Mesothelial cell of epicardium (in vitro differentiated cells): Measurements from ENCODE around the gene ARHGEF7. TPM values are rescaled to one million over a fixed set of nuclear protein-coding genes. Genes with fewer than 3 reads are reported as not detected.

ENCODE experiments used
- DNase-seq, 2 experiments: peaks; one replicate each; pipeline ENCODE4 v3.0.0; 2021; ENCODE audit warnings: low spot score in 2 of 2; ENCODE audit not compliant: unreplicated experiment in 2 of 2
- H3K27ac Mint-ChIP-seq: 2 replicates; pipeline ENCODE4 v1.8.0; 2021; ENCODE audit warnings: mixed read lengths
- H3K27me3 Mint-ChIP-seq: 2 replicates; pipeline ENCODE4 v1.8.0; 2021; ENCODE audit warnings: low read depth, mixed read lengths
- H3K36me3 Mint-ChIP-seq: 2 replicates; pipeline ENCODE4 v1.8.0; 2021; ENCODE audit warnings: mixed read lengths
- H3K4me1 Mint-ChIP-seq: 2 replicates; pipeline ENCODE4 v1.8.0; 2021; ENCODE audit warnings: mixed read lengths
- H3K4me3 Mint-ChIP-seq: 2 replicates; pipeline ENCODE4 v1.8.0; 2021; ENCODE audit warnings: mild to moderate bottlenecking, moderate library complexity, mixed read lengths
- H3K9me3 Mint-ChIP-seq: 2 replicates; pipeline ENCODE4 v1.8.0; 2021; ENCODE audit warnings: mixed read lengths
- total RNA-seq: library from RNA; stranded (reverse); gene quantifications from 3 replicates; pipeline ENCODE4 v1.2.1, GENCODE V29; 2021
- TF ChIP-seq, protein P1 (sequence below): fragments of 200-600 bp; sonication (generic); IDR thresholded peaks from one replicate; pipeline ENCODE4 v1.5.0; 2021; ENCODE audit warnings: antibody characterized with exemption; ENCODE audit not compliant: unreplicated experiment

ARHGEF7 gene
- total RNA-seq, 1 donor from 2014 or later = 95.9 TPM

DNA sequence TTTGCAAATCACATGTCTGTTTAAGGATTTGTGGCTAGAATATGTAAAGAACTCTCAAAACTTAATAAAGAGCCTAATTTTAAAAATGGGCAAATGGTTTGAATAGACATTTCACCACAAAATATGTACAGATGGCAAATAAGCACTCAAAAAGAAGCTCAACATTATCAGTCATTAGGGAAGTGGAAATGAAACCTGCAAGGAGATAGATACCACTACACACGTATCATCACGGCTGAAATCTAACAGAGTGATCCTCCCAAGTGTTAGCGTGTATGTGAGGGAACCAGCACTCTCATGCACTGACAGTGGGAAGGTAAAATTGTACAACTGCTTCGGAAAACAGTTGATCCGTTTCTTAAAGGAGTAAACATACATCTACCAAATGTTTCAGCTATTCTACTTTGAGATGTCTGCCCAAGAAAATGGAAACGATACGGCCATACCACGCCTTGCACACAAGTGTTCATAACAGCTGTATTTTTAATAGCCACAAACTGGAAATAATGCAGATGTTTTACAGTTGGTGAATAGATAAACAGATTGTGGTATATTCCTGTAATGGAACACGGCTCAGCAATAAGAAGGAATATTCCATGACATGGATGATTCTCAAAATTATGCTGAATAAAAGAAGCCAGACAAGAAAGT is 14.5 kb downstream of the ARHGEF7 start:
- Mint-ChIP-seq H3K36me3 (no peaks in the 10 kb centered on the region), H3K27me3 (peaks cover 23% of the 10 kb centered on the region)

DNA sequence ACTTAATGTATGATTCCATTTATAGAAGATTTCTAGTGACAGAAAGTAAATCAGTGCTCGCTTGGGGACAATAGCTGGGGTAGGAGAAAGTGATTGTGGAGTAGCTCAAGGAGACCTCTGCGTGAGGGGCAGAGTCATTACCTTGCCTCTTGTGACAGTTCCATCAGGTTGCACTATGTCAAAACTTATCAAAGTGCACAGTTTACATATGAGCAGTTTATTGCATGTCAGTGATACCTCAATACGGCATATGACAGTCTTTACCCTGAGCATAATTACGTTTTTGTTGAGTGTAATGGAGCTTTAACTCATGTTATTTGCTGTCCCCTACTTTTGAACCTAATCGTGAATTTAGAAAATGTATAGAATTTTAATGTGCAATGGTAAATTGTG is 15.0 kb downstream of the ARHGEF7 start:
- H3K9me3 Mint-ChIP-seq = no peaks in the 10 kb centered on the region
- DNase-seq = no peak
- no peak overlapping the region for H3K4me3 Mint-ChIP-seq
- peaks cover 25% of the 10 kb centered on the region for H3K4me1 Mint-ChIP-seq
- H3K36me3 Mint-ChIP-seq = no peaks in the 10 kb centered on the region
- TF ChIP-seq, protein P1, sequence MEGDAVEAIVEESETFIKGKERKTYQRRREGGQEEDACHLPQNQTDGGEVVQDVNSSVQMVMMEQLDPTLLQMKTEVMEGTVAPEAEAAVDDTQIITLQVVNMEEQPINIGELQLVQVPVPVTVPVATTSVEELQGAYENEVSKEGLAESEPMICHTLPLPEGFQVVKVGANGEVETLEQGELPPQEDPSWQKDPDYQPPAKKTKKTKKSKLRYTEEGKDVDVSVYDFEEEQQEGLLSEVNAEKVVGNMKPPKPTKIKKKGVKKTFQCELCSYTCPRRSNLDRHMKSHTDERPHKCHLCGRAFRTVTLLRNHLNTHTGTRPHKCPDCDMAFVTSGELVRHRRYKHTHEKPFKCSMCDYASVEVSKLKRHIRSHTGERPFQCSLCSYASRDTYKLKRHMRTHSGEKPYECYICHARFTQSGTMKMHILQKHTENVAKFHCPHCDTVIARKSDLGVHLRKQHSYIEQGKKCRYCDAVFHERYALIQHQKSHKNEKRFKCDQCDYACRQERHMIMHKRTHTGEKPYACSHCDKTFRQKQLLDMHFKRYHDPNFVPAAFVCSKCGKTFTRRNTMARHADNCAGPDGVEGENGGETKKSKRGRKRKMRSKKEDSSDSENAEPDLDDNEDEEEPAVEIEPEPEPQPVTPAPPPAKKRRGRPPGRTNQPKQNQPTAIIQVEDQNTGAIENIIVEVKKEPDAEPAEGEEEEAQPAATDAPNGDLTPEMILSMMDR = no peak
- no peak overlapping the region for H3K27ac Mint-ChIP-seq
- peaks cover 21% of the 10 kb centered on the region for H3K27me3 Mint-ChIP-seq

More for the DNA sequence above, 14.5 kb downstream of the ARHGEF7 start:
- H3K4me3 Mint-ChIP-seq = no peak overlapping the region
- TF ChIP-seq, protein P1 = no peak
- H3K4me1 Mint-ChIP-seq = peaks cover 25% of the 10 kb centered on the region
- DNase-seq = no peak
- no peaks in the 10 kb centered on the region for H3K9me3 Mint-ChIP-seq
- no peak overlapping the region for H3K27ac Mint-ChIP-seq

DNA sequence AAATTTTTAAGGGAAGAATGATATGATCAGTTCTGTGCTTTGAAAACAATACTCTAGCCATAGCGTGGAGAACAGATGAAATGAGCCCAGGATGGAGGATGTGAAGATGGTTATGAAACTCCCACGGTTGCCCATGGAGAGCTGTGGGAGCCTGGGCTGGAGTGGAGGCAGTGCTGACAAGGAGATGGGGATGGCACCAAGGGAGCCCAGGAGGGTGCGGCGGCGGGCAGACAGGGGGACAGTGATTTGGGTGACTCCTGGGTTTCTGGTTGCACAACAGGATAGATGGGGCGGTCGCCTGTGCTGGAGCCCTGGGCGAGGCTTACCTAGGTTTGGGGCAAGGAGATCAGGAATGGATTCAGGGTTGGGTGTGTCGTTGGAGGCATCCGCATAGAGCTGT is 15.9 kb downstream of the ARHGEF7 start:
- DNase-seq = no peak
- no peaks in the 10 kb centered on the region for H3K9me3 Mint-ChIP-seq
- peaks cover 25% of the 10 kb centered on the region for H3K4me1 Mint-ChIP-seq
- H3K27me3 Mint-ChIP-seq = peaks cover 25% of the 10 kb centered on the region
- TF ChIP-seq, protein P1 = no peak
- H3K4me3 Mint-ChIP-seq = no peak overlapping the region
- peak overlapping the region; percentile 22 for H3K27ac Mint-ChIP-seq
- no peaks in the 10 kb centered on the region for H3K36me3 Mint-ChIP-seq

DNA sequence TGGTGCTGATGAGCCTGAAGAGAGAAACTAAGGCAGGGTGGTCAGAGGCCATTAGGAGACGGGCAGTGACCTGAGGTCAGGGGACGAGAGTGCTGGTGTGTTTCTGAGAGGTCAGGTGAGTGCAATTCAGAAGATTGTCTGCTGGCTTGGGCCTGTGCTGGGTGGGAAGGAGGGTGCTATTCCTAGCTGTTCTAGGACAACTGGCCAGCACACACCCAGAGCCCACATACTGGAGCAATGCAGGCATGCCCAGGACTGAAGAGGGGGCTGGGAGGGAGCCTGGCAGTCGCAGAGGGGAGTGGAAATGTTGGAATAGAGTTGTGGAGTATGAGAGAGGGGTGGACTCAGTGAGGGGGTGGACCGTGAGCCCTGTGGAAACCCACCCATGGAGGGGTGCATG is 16.5 kb downstream of the ARHGEF7 start:
- H3K27ac Mint-ChIP-seq = no peak overlapping the region
- H3K27me3 Mint-ChIP-seq = peaks cover 29% of the 10 kb centered on the region
- TF ChIP-seq, protein P1 = no peak
- H3K36me3 Mint-ChIP-seq = no peaks in the 10 kb centered on the region
- DNase-seq = no peak
- H3K4me1 Mint-ChIP-seq = peaks cover 25% of the 10 kb centered on the region
- no peaks in the 10 kb centered on the region for H3K9me3 Mint-ChIP-seq
- H3K4me3 Mint-ChIP-seq = no peak overlapping the region

DNA sequence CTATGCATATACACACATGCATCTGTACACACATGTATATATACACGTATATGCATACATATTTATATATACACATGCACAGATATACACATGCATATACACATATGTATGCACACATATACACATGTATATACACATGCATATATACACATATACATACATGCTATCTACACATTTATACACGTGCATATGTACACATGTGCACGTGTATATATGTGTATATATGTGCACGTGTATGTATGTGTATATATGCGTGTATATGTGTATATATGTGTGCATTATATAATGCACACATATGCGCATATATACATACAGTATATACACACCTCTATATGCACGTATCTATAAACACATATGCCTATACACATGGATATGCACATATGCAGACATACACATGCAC is 17.8 kb downstream of the ARHGEF7 start:
- peaks cover 35% of the 10 kb centered on the region for H3K27me3 Mint-ChIP-seq
- H3K4me3 Mint-ChIP-seq = no peak overlapping the region
- H3K9me3 Mint-ChIP-seq = no peaks in the 10 kb centered on the region
- H3K36me3 Mint-ChIP-seq = no peaks in the 10 kb centered on the region
- TF ChIP-seq, protein P1 = no peak
- no peak overlapping the region for H3K27ac Mint-ChIP-seq
- no peak for DNase-seq
- H3K4me1 Mint-ChIP-seq = peaks cover 25% of the 10 kb centered on the region

DNA sequence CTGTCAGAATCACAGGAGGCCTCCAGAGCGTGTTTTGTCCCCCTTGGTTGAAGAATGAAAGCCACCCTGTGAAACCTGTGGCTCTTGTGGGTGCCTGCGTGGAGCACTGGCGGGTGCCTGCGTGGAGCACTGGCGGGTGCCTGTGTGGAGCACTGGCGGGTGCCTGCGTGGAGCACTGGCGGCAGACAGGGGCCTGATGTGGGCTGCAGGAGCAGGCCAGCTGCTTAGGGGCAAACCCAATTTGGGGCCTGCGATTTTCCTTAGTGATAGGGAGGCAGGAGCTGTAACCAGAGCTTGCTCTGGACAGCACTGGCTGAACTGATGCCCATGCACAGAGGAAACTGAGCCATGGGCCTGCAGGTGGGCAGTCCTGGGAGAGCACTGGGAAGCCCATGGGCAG is 24.3 kb downstream of the ARHGEF7 start:
- H3K9me3 Mint-ChIP-seq = no peaks in the 10 kb centered on the region
- no peak for DNase-seq
- peaks cover 86% of the 10 kb centered on the region for H3K27me3 Mint-ChIP-seq
- H3K27ac Mint-ChIP-seq = no peak overlapping the region
- H3K4me1 Mint-ChIP-seq = no peaks in the 10 kb centered on the region
- TF ChIP-seq, protein P1 = no peak
- no peak overlapping the region for H3K4me3 Mint-ChIP-seq
- H3K36me3 Mint-ChIP-seq = no peaks in the 10 kb centered on the region
